Upper lobe of left lung (tissue), 6 donors: ENCODE data around the gene CGREF1. TPM values are rescaled to one million over a fixed set of nuclear protein-coding genes. Genes with fewer than 3 reads are reported as not detected.

ENCODE experiments used
- ATAC-seq, 2 donors: fragments of 200-7000 bp; cut with Tn5 transposase; one replicate each; pipeline ENCODE4 v1.9.1; 2022; ENCODE audit warnings: mild to moderate bottlenecking in 2 of 2, moderate library complexity in 2 of 2; ENCODE audit not compliant: low FRiP score in 2 of 2
- DNase-seq, 2 donors: peaks; one replicate each; pipeline ENCODE4 v3.0.0-alpha.2; 2019 to 2020
- H3K27ac ChIP-seq, 4 donors: fragments of 200-600 bp; sonication (generic); one replicate each; pipeline ENCODE4 v1.5.1; 2016 to 2019
- H3K27me3 ChIP-seq, 4 donors: fragments of 200-600 bp; sonication (generic); one replicate each; pipeline ENCODE4 v1.5.1; 2017 to 2019
- H3K36me3 ChIP-seq, 4 donors: fragments of 200-600 bp; sonication (generic); one replicate each; pipeline ENCODE4 v1.5.1; 2016 to 2019
- H3K4me1 ChIP-seq, 4 donors: fragments of 200-600 bp; sonication (generic); one replicate each; pipeline ENCODE4 v1.5.1; 2018 to 2019
- H3K4me3 ChIP-seq, 4 donors: fragments of 200-600 bp; sonication (generic); one replicate each; pipeline ENCODE4 v1.5.1; 2017 to 2019; ENCODE audit warnings: mild to moderate bottlenecking in 2 of 4, moderate library complexity in 1 of 4
- H3K9me3 ChIP-seq, 4 donors: fragments of 200-600 bp; sonication (generic); one replicate each; pipeline ENCODE4 v1.5.1; 2018 to 2019
- CTCF ChIP-seq, 6 experiments: fragments of 450-650 bp in 4 of 6; fragments of 200-600 bp in 2 of 6; sonication (generic) in 2 of 6; IDR thresholded peaks; one replicate each; pipeline ENCODE4 v1.5.1; 2016 to 2019; ENCODE audit warnings: antibody characterized with exemption in 6 of 6
- EP300 ChIP-seq, 4 donors: sonication (generic); formaldehyde crosslinking; IDR thresholded peaks; one replicate each; pipeline ENCODE4 v1.5.1; 2017; ENCODE audit warnings: antibody characterized with exemption in 4 of 4, control low read depth in 2 of 4
- POLR2A ChIP-seq, 4 donors: fragments of 450-650 bp; IDR thresholded peaks; one replicate each; pipeline ENCODE4 v1.5.1; 2016 to 2017; ENCODE audit warnings: antibody characterized with exemption in 4 of 4, mild to moderate bottlenecking in 2 of 4
- POLR2AphosphoS5 ChIP-seq, 2 donors: sonication (generic); formaldehyde crosslinking; IDR thresholded peaks; one replicate each; pipeline ENCODE4 v1.5.1; 2017; ENCODE audit warnings: antibody characterized with exemption in 2 of 2
- WGBS, 2 donors: methylation state at CpG; one replicate each; pipeline ENCODE4 v1.1.5; 2017 to 2018; 5-methylcytosine and 5-hydroxymethylcytosine counted together
- total RNA-seq, 6 donors: library from RNA; depleted of rRNA in 4 of 6; stranded (reverse); fragments of >200 nt in 4 of 6; gene quantifications; one replicate each; pipeline versions ENCODE4 v1.1.0 to v1.2.1, GENCODE V29; 2016 to 2021
- donor health status: DM: no; HTN: no; CAD: no; lungs with moderate emphysema.
- donor health status: DM: no; HTN: yes; CAD: no; lungs with severe emphysema.

The CGREF1 gene
- total RNA-seq, 6 donors from 2014 or later, result 0.79 to 1.2 (median 1.0) TPM; not detected in 3

- no peaks in the 10 kb centered on the region for H3K27me3 ChIP-seq
- 92 to 93% methylated on average over 10 to 14 of the region's 14 CpGs for WGBS, 2 donors
- ATAC-seq (no peak), DNase-seq (no peak)
- H3K9me3 ChIP-seq, result no peaks in the 10 kb centered on the region
- H3K27ac ChIP-seq, result no peak overlapping the region
- H3K36me3 ChIP-seq, result no peaks in the 10 kb centered on the region
- no peak overlapping the region for H3K4me3 ChIP-seq
- peaks cover 13 to 21% (median 18%) of the 10 kb centered on the region in 4 donors for H3K4me1 ChIP-seq
- no peak for TF ChIP-seq EP300 (IDR thresholded peaks at IDR 0.05)
- TF ChIP-seq POLR2A (IDR thresholded peaks at IDR 0.05), result no peak
- TF ChIP-seq POLR2AphosphoS5 (IDR thresholded peaks at IDR 0.05), result no peak
- no peak for TF ChIP-seq CTCF (IDR thresholded peaks at IDR 0.05)
These were observed 29.6 kb downstream of the CGREF1 start for GRCh38 chr2:27089111-27089954.

- Histone ChIP-seq H3K4me3 (no peak overlapping the region), H3K4me1 (peaks cover 13 to 21% (median 18%) of the 10 kb centered on the region in 4 donors)
These were observed 30.3 kb downstream of the CGREF1 start for GRCh38 chr2:27088634-27089033.

GRCh38 chr2:27087823-27088410, 31.0 kb downstream of the CGREF1 start:
- Histone ChIP-seq H3K27me3 (no peaks in the 10 kb centered on the region), H3K36me3 (no peaks in the 10 kb centered on the region), H3K27ac (no peak overlapping the region), H3K9me3 (no peaks in the 10 kb centered on the region), H3K4me1 (peaks cover 13 to 23% (median 18%) of the 10 kb centered on the region in 4 donors), H3K4me3 (no peak overlapping the region)
- ATAC-seq, result no peak
- DNase-seq, result no peak
- 87 to 92% methylated on average over 5 of the region's 5 CpGs for WGBS, 2 donors
- TF ChIP-seq POLR2A (IDR thresholded peaks at IDR 0.05), result no peak
- TF ChIP-seq EP300 (IDR thresholded peaks at IDR 0.05), result no peak

More at GRCh38 chr2:27088634-27089033, 30.3 kb downstream of the CGREF1 start:
- ATAC-seq (no peak), DNase-seq (no peak)
- Histone ChIP-seq H3K27ac (no peak overlapping the region), H3K27me3 (no peaks in the 10 kb centered on the region), H3K36me3 (no peaks in the 10 kb centered on the region), H3K9me3 (no peaks in the 10 kb centered on the region)
- TF ChIP-seq POLR2A (IDR thresholded peaks at IDR 0.05) (no peak), CTCF (IDR thresholded peaks at IDR 0.05) (no peak), POLR2AphosphoS5 (IDR thresholded peaks at IDR 0.05) (no peak), EP300 (IDR thresholded peaks at IDR 0.05) (no peak)
- WGBS, 2 donors, result 97 to 98% methylated on average over 6 of the region's 6 CpGs

- peak within 1 kb of the TSS; percentile 90 to 92 (median 91) for H3K27ac ChIP-seq
- H3K36me3 ChIP-seq, result no peaks in the 10 kb centered on the region
- H3K27me3 ChIP-seq, result no peaks in the 10 kb centered on the region
- no peak for TF ChIP-seq CTCF (IDR thresholded peaks at IDR 0.05)
- H3K4me1 ChIP-seq, result peaks cover 19 to 33% (median 25%) of the 10 kb centered on the region in 4 donors
- ATAC-seq (peak in 1 of 2 donors; percentile 14), DNase-seq (peak; percentile 59 to 86)
- H3K4me3 ChIP-seq, result peak within 1 kb of the TSS; percentile 44 to 88 (median 70)
- 14 to 25% methylated on average over 27 to 34 of the region's 54 CpGs for WGBS, 2 donors
- no peaks in the 10 kb centered on the region for H3K9me3 ChIP-seq
These were observed 32.0 kb downstream of the CGREF1 start, which contains the start of gene KHK for GRCh38 chr2:27086724-27087593. Gene KHK (plus strand): TSS chr2:27086772. CDS start chr2:27087260, 488 bp downstream.
